Parietal lobe (tissue), 2 donors: ENCODE results near the gene ALKBH2. TPM values are rescaled to one million over a fixed set of nuclear protein-coding genes. Genes with fewer than 3 reads are reported as not detected.

ENCODE experiments used
- small RNA-seq: library from RNA; depleted of rRNA; stranded (forward); fragments of <200 nt; gene quantifications from one replicate; pipeline ENCODE3, GENCODE V24; 2014; ENCODE audit warnings: low replicate concordance
- total RNA-seq: library from RNA; depleted of rRNA; stranded (reverse); fragments of >200 nt; gene quantifications from one replicate; pipeline ENCODE4 v1.2.3, GENCODE V29; 2014

Gene ALKBH2
- 21.6 TPM for total RNA-seq

DNA sequence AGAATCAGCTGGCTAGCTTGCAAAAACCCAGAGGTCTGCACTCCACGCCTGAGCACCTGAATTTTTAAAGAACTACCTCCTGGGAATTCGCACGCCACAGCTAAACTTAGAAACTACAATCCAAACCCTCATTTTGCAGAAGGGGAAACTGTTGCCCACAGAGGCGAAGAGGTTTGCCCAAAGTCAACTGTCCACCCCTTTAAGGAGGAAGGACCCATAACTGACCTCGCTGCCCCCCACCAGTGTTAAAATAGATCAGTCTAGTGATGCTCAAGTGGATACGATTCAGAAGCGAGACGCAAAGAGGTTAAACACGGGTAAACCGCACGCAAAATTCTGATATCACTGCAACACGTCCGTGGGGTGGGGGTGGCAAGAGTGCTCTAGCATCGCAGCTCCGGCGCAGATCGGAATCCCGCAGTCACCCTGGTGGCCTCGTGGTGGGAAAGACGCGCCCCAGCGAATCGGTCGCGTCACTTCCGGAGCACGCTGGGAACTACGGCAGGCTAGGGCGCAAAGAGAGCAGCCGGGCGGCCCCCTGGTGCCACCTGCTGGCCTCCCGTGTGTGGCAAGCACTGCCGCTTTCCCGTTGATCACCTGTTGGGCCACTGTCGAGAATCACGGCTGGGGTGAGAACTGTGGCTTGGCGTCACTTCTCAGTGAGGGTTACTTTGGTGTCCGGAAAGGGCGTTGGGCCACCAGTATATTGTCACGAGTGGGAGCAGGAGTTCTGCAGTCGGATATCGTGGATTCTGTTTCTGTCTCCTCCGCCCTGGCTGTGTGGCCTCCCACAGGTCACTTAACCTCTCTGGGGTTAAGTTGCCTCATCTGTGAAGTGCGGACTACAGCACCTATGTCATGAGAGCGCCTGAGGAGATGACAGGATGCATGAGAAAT is at the start of gene ALKBH2:
Gene ALKBH2, minus strand, starts transcription at position 451 of the 897 bp plus-strand sequence. CDS start 686 bp downstream, outside the sequence.

GRCh38 chr12:109115758-109116610 is 22.7 kb upstream of the ALKBH2 start, which contains the start of gene ACACB:
Gene ACACB, plus strand, starts transcription at chr12:109116587. Its CDS starts 22,819 bp downstream, at chr12:109139406.

DNA sequence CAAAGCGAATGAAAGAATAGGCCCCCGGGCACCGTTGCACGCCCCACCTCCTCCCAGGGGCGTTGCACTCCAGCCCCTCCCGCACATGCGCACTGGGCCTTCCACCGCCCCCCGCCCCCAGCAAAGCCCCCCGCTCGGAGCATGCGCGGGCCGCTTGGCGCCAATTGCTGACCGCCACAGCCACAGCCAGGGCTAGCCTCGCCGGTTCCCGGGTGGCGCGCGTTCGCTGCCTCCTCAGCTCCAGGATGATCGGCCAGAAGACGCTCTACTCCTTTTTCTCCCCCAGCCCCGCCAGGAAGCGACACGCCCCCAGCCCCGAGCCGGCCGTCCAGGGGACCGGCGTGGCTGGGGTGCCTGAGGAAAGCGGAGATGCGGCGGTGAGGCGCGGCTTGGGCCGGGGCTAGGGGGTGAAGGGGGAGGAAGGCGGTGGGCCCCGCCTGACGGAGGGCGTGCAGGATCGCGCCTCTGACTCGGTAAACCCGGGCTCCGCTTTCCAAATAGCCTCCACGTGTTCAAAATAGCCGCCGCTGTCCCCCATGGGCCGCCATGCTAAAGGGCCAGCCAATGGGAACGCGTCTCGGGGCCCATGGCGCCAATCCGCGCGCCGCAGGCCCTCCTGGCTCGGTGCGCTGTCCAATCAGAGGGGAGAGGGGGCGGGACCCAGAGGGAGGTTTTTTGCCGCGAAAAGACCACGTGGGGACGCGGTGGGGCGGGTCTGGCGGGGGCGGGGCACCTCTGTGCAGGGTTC is 4.3 kb upstream of the ALKBH2 start, which contains the start of gene UNG:
Gene UNG, plus strand, starts transcription at position 163 of the 748 bp plus-strand sequence. Its CDS starts 83 bp downstream, at position 246.

GRCh38 chr12:109052414-109053323 is 40.6 kb downstream of the ALKBH2 start, which contains the start of gene USP30:
Gene USP30, plus strand, starts transcription at chr12:109052576. Its CDS starts 103 bp downstream, at chr12:109052679.

Small RNAs within 50 kb of the gene (small RNA-seq; reads per million reads assigned to genes)
- gene RNA5SP372: 0.15 reads per million

Other genes starting within 250 kb of the ALKBH2 start
- gene SSH1, start 235.9 kb downstream of the ALKBH2 start, total RNA-seq: 10.6 TPM
- not detected for gene DAO, start 213.4 kb downstream of the ALKBH2 start, total RNA-seq
- 45.1 TPM for gene SVOP, start 72.4 kb downstream of the ALKBH2 start, total RNA-seq
- gene USP30, start 40.9 kb downstream of the ALKBH2 start, total RNA-seq: 28.8 TPM
- gene UNG, start 4.1 kb upstream of the ALKBH2 start, total RNA-seq: 25.4 TPM
- 9.7 TPM for gene ACACB, start 23.1 kb upstream of the ALKBH2 start, total RNA-seq
- gene FOXN4, start 215.8 kb upstream of the ALKBH2 start, total RNA-seq: 0.94 TPM